ENCODE results near the gene NUAK1. TPM values are rescaled to one million over a fixed set of nuclear protein-coding genes. Genes with fewer than 3 reads are reported as not detected.

The NUAK1 gene
- total and polyA plus RNA-seq, 2 experiments from 2014 or later = 13.4 to 29.6 TPM

GRCh38 chr12:106101803-106102202 is 37.0 kb downstream of the NUAK1 start:
- DNase-seq = no peak
- Histone ChIP-seq H3K27me3 (replicated peaks; ENCODE audit: insufficient read depth) (no peaks in the 10 kb centered on the region), H3K36me3 (ENCODE audit: low read depth) (peaks cover 25% of the 10 kb centered on the region), H3K4me3 (no peak overlapping the region), H3K79me2 (ENCODE audit: insufficient read depth) (peaks cover 96% of the 10 kb centered on the region), H3F3A (ENCODE audit: insufficient read depth) (peaks cover 28% of the 10 kb centered on the region), H3K9me2 (ENCODE audit: insufficient read depth) (no peaks in the 10 kb centered on the region), H3K9me3 (ENCODE audit: low read depth) (no peaks in the 10 kb centered on the region), H2AFZ (no peak overlapping the region), H3K4me1 (ENCODE audit: insufficient read depth) (peaks cover 23% of the 10 kb centered on the region), H3K9ac (no peak overlapping the region), H3K4me2 (ENCODE audit: unreplicated experiment) (no peak overlapping the region), H3K27ac (no peak overlapping the region), H4K20me1 (ENCODE audit: insufficient read depth) (no peaks in the 10 kb centered on the region; the same call in 1 of the 2 replicates)
- 84 to 91% methylated on average over 5 of the region's 5 CpGs for WGBS, 2 experiments (ENCODE audit: low coverage in 1 of 2, low lambda C conversion rate in 2 of 2, missing lambda C conversion rate in 2 of 2)
- in situ Hi-C loops (cut with MboI) = no loop called here
- TF ChIP-seq EZH2phosphoT487 (IDR thresholded peaks at IDR 0.05; ENCODE audit: insufficient read depth, low read depth) = no peak

DNA sequence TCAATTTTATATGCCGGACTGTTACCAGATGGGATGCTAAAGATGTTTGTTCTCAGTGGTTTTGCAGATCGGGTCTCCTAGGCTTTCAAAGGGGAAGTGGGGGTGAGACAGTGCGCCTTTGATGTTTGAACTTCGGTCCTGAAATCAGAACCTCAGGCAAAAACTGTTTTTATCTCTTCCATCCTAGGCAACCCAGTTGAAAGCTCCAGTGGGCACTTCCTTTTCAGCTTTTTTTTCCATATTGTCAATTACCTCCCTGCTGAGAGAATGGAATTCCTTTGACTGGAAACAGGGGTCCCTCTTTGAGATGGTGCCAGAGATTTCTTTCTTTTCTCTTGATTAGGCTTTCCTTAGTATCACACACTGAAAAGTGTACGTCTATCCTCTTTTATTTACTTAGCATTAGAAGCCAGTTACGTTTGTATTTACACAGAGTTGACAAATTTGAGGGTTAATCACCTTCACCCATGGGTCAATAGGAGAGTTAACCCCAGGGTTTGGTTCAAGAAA is 40.0 kb downstream of the NUAK1 start:
- Histone ChIP-seq H4K20me1 (ENCODE audit: insufficient read depth) (no peaks in the 10 kb centered on the region; the same call in 1 of the 2 replicates), H3K4me1 (ENCODE audit: insufficient read depth) (peaks cover 23% of the 10 kb centered on the region), H3K4me3 (no peak overlapping the region), H3K27ac (no peak overlapping the region), H3F3A (ENCODE audit: insufficient read depth) (peaks cover 19% of the 10 kb centered on the region), H3K9me3 (ENCODE audit: low read depth) (no peaks in the 10 kb centered on the region), H3K36me3 (ENCODE audit: low read depth) (peaks cover 16% of the 10 kb centered on the region; the same call in 1 of the 2 replicates), H2AFZ (no peak overlapping the region), H3K79me2 (ENCODE audit: insufficient read depth) (peaks cover 78% of the 10 kb centered on the region), H3K27me3 (replicated peaks; ENCODE audit: insufficient read depth) (no peaks in the 10 kb centered on the region), H3K9ac (no peak overlapping the region), H3K9me2 (ENCODE audit: insufficient read depth) (no peaks in the 10 kb centered on the region), H3K4me2 (ENCODE audit: unreplicated experiment) (no peak overlapping the region)
- whole genome bisulfite sequencing, 2 experiments (ENCODE audit: low coverage in 1 of 2, low lambda C conversion rate in 2 of 2, missing lambda C conversion rate in 2 of 2) = 91 to 96% methylated on average over 6 of the region's 6 CpGs
- in situ Hi-C loops (cut with MboI) = no loop called here
- TF ChIP-seq EZH2 (IDR thresholded peaks at IDR 0.05; ENCODE audit: insufficient read depth, poor library complexity, severe bottlenecking) (no peak), EZH2phosphoT487 (IDR thresholded peaks at IDR 0.05; ENCODE audit: insufficient read depth, low read depth) (no peak)
- DNase-seq = no peak

DNA sequence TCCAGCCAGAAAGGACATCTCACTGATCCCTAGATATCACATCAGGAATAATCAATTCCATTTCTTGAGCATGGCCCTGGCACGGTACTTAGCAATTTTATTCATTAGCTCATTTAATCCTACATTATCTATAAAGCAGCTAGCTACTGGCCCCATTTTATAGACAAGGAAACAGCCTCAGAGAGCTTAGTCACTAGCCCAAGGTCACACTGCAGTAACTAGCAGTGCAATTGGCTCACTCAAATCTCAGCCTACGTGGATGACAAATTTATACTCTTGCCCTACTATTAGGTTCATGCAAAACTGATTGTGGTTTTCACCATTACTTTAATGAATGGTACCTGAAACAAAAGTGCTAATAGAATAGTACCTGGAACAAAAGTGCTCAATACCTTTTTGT is 41.7 kb downstream of the NUAK1 start:
- H3K4me2 ChIP-seq (ENCODE audit: unreplicated experiment) = peak overlapping the region; percentile 53

GRCh38 chr12:106096376-106096775 is 42.4 kb downstream of the NUAK1 start:
- H3K27ac ChIP-seq = peak overlapping the region; percentile 76
- peak overlapping the region; percentile 53 for H3K4me2 ChIP-seq (ENCODE audit: unreplicated experiment)
- peak; percentile 75 for DNase-seq
- H3K9me3 ChIP-seq (ENCODE audit: low read depth) = no peaks in the 10 kb centered on the region
- H2AFZ ChIP-seq = 0 out of 2 replicates have a peak overlapping the region, but pooled peaks have one; percentile 14
- H3F3A ChIP-seq (ENCODE audit: insufficient read depth) = peaks cover 32% of the 10 kb centered on the region
- no peaks in the 10 kb centered on the region for H3K27me3 ChIP-seq (replicated peaks; ENCODE audit: insufficient read depth)
- peaks cover 78% of the 10 kb centered on the region for H3K79me2 ChIP-seq (ENCODE audit: insufficient read depth)
- in situ Hi-C loops (cut with MboI) = no loop called here
- H3K4me3 ChIP-seq = no peak overlapping the region
- H3K9me2 ChIP-seq (ENCODE audit: insufficient read depth) = no peaks in the 10 kb centered on the region
- H3K4me1 ChIP-seq (ENCODE audit: insufficient read depth) = peaks cover 29% of the 10 kb centered on the region
- peaks cover 11% of the 10 kb centered on the region; the same call in 1 of the 2 replicates for H3K36me3 ChIP-seq (ENCODE audit: low read depth)
- H3K9ac ChIP-seq = peak overlapping the region; percentile 57
- no peak for TF ChIP-seq EZH2phosphoT487 (IDR thresholded peaks at IDR 0.05; ENCODE audit: insufficient read depth, low read depth)
- no peak for TF ChIP-seq EZH2 (IDR thresholded peaks at IDR 0.05; ENCODE audit: insufficient read depth, poor library complexity, severe bottlenecking)
- H4K20me1 ChIP-seq (ENCODE audit: insufficient read depth) = no peaks in the 10 kb centered on the region; the same call in 1 of the 2 replicates
- WGBS, 2 experiments (ENCODE audit: low coverage in 1 of 2, low lambda C conversion rate in 2 of 2, missing lambda C conversion rate in 2 of 2) = 15 to 26% methylated on average over 12 of the region's 12 CpGs

More for the DNA sequence above, 41.7 kb downstream of the NUAK1 start:
- DNase-seq = peak; percentile 71
- Histone ChIP-seq H4K20me1 (ENCODE audit: insufficient read depth) (no peaks in the 10 kb centered on the region; the same call in 1 of the 2 replicates), H3K9me2 (ENCODE audit: insufficient read depth) (no peaks in the 10 kb centered on the region), H3K36me3 (ENCODE audit: low read depth) (peaks cover 12% of the 10 kb centered on the region; the same call in 1 of the 2 replicates), H3K27ac (peak overlapping the region; percentile 76), H3K9me3 (ENCODE audit: low read depth) (no peaks in the 10 kb centered on the region), H3K4me1 (ENCODE audit: insufficient read depth) (peaks cover 24% of the 10 kb centered on the region), H3F3A (ENCODE audit: insufficient read depth) (peaks cover 26% of the 10 kb centered on the region), H3K79me2 (ENCODE audit: insufficient read depth) (peaks cover 78% of the 10 kb centered on the region), H3K9ac (peak overlapping the region; percentile 57), H2AFZ (0 out of 2 replicates have a peak overlapping the region, but pooled peaks have one; percentile 14), H3K27me3 (replicated peaks; ENCODE audit: insufficient read depth) (no peaks in the 10 kb centered on the region), H3K4me3 (no peak overlapping the region)
- in situ Hi-C loops (cut with MboI) = no loop called here
- TF ChIP-seq EZH2phosphoT487 (IDR thresholded peaks at IDR 0.05; ENCODE audit: insufficient read depth, low read depth) (no peak), EZH2 (IDR thresholded peaks at IDR 0.05; ENCODE audit: insufficient read depth, poor library complexity, severe bottlenecking) (no peak)
- 29 to 42% methylated on average over 2 of the region's 2 CpGs for WGBS, 2 experiments (ENCODE audit: low coverage in 1 of 2, low lambda C conversion rate in 2 of 2, missing lambda C conversion rate in 2 of 2)

Data from GM23248 (cell line).